Uterus (tissue), 4 donors: Measurements from ENCODE around the gene CHST12. TPM values are rescaled to one million over a fixed set of nuclear protein-coding genes. Genes with fewer than 3 reads are reported as not detected.

Experiments
- DNase-seq, 2 donors: peaks; one replicate each; pipeline ENCODE4 v3.0.0-alpha.2; 2019 to 2020
- H3K27ac ChIP-seq, 2 donors: fragments of 200-600 bp; sonication (generic); 1 replicate in 1 of 2; 2 replicates in 1 of 2; pipeline ENCODE4 v1.5.1; 2016 to 2018
- H3K27me3 ChIP-seq, 2 donors: fragments of 200-600 bp; sonication (generic); one replicate each; pipeline ENCODE4 v1.5.1; 2018 to 2019; ENCODE audit warnings: control low read depth in 1 of 2
- H3K36me3 ChIP-seq, 2 donors: fragments of 200-600 bp; sonication (generic); one replicate each; pipeline ENCODE4 v1.5.1; 2019; ENCODE audit warnings: control low read depth in 1 of 2
- H3K4me1 ChIP-seq, 2 donors: fragments of 200-600 bp; sonication (generic); one replicate each; pipeline ENCODE4 v1.5.1; 2018 to 2019; ENCODE audit warnings: control low read depth in 1 of 2
- H3K4me3 ChIP-seq, 2 donors: fragments of 200-600 bp; sonication (generic); 1 replicate in 1 of 2; 2 replicates in 1 of 2; pipeline ENCODE4 v1.5.1; 2018 to 2019; ENCODE audit warnings: mild to moderate bottlenecking in 1 of 2
- H3K9me3 ChIP-seq, 2 donors: fragments of 200-600 bp; sonication (generic); one replicate each; pipeline ENCODE4 v1.5.1; 2019; ENCODE audit warnings: control low read depth in 1 of 2
- CTCF ChIP-seq, 4 experiments: fragments of 200-600 bp in 2 of 4; fragments of 450-650 bp in 2 of 4; sonication (generic) in 2 of 4; IDR thresholded peaks; one replicate each; pipeline ENCODE4 v1.5.1; 2016 to 2019; ENCODE audit warnings: antibody characterized with exemption in 4 of 4, mild to moderate bottlenecking in 2 of 4, moderate library complexity in 1 of 4
- POLR2A ChIP-seq, 2 donors: fragments of 450-650 bp; IDR thresholded peaks; one replicate each; pipeline ENCODE4 v1.6.1; 2016; ENCODE audit warnings: antibody characterized with exemption in 2 of 2, mild to moderate bottlenecking in 1 of 2, moderate library complexity in 1 of 2
- intact Hi-C: fragments of 100-400 bp; cut with DNase I; formaldehyde crosslinking; loops from one replicate; pipeline ENCODE4 v1.15.1; 2023; ENCODE audit warnings: low total_unique reads
- total RNA-seq, 4 donors: library from RNA; depleted of rRNA in 3 of 4; stranded (reverse); fragments of >200 nt in 3 of 4; gene quantifications; one replicate each; pipeline versions ENCODE4 v1.1.0 to v1.2.4, GENCODE V29; 2014 to 2023
- donor health status: DM: yes; HTN: yes; CAD: no.

CHST12 gene
- total RNA-seq, 4 donors from 2014 or later: 5.6 to 30.5 (median 8.3) TPM

GRCh38 chr7:2475678-2476015, 72.2 kb downstream of the CHST12 start:
- TF ChIP-seq POLR2A (IDR thresholded peaks at IDR 0.05): no peak
- no peak for TF ChIP-seq CTCF (IDR thresholded peaks at IDR 0.05)
- H3K27ac ChIP-seq: no peak overlapping the region
- intact Hi-C loops: no loop called here
- H3K4me1 ChIP-seq: peaks cover 0 to 11% of the 10 kb centered on the region in 2 donors
- no peaks in the 10 kb centered on the region for H3K36me3 ChIP-seq
- no peak for DNase-seq
- H3K4me3 ChIP-seq: no peak overlapping the region
- H3K9me3 ChIP-seq: no peaks in the 10 kb centered on the region
- no peaks in the 10 kb centered on the region for H3K27me3 ChIP-seq

- Histone ChIP-seq H3K4me3 (no peak within 1 kb of the TSS), H3K27ac (no peak within 1 kb of the TSS), H3K9me3 (no peaks in the 10 kb centered on the region), H3K4me1 (peaks cover 0 to 11% of the 10 kb centered on the region in 2 donors), H3K36me3 (no peaks in the 10 kb centered on the region), H3K27me3 (no peaks in the 10 kb centered on the region)
- TF ChIP-seq CTCF (IDR thresholded peaks at IDR 0.05) (no peak), POLR2A (IDR thresholded peaks at IDR 0.05) (no peak)
- DNase-seq: no peak
- intact Hi-C loops: no loop called here
These were observed 72.9 kb downstream of the CHST12 start, which contains the start of gene GRIFIN for GRCh38 chr7:2476298-2476697. TSS of gene GRIFIN (minus strand) at chr7:2476398. CDS start at chr7:2476383, 15 bp downstream.

GRCh38 chr7:2476776-2477446, 73.5 kb downstream of the CHST12 start:
- intact Hi-C loops: no loop called here
- no peak overlapping the region for H3K4me3 ChIP-seq
- no peak for DNase-seq
- H3K36me3 ChIP-seq: no peaks in the 10 kb centered on the region
- H3K4me1 ChIP-seq: peaks cover 0 to 11% of the 10 kb centered on the region in 2 donors
- no peak overlapping the region for H3K27ac ChIP-seq
- TF ChIP-seq POLR2A (IDR thresholded peaks at IDR 0.05) (no peak), CTCF (IDR thresholded peaks at IDR 0.05) (no peak)
- no peaks in the 10 kb centered on the region for H3K27me3 ChIP-seq
- H3K9me3 ChIP-seq: no peaks in the 10 kb centered on the region

GRCh38 chr7:2477447-2478398, 74.3 kb downstream of the CHST12 start:
- TF ChIP-seq CTCF (IDR thresholded peaks at IDR 0.05) (peak; percentile 47 to 81 (median 69)), POLR2A (IDR thresholded peaks at IDR 0.05) (no peak)
- peak in 1 of 2 donors; percentile 57 for DNase-seq
- H3K4me3 ChIP-seq: no peak overlapping the region
- no peaks in the 10 kb centered on the region for H3K27me3 ChIP-seq
- intact Hi-C loops: no loop called here
- H3K4me1 ChIP-seq: peaks cover 0 to 11% of the 10 kb centered on the region in 2 donors
- H3K9me3 ChIP-seq: no peaks in the 10 kb centered on the region
- no peaks in the 10 kb centered on the region for H3K36me3 ChIP-seq
- peak overlapping the region in 1 of 2 donors; percentile 51 for H3K27ac ChIP-seq

GRCh38 chr7:2478399-2478785, 75.0 kb downstream of the CHST12 start:
- H3K27ac ChIP-seq: peak overlapping the region in 1 of 2 donors; percentile 51
- intact Hi-C loops: no loop called here
- no peak overlapping the region for H3K4me3 ChIP-seq
- H3K4me1 ChIP-seq: peaks cover 0 to 11% of the 10 kb centered on the region in 2 donors
- no peak for TF ChIP-seq CTCF (IDR thresholded peaks at IDR 0.05)
- no peak for TF ChIP-seq POLR2A (IDR thresholded peaks at IDR 0.05)
- H3K9me3 ChIP-seq: no peaks in the 10 kb centered on the region
- H3K36me3 ChIP-seq: no peaks in the 10 kb centered on the region
- DNase-seq: peak; percentile 55 to 76
- H3K27me3 ChIP-seq: no peaks in the 10 kb centered on the region
